GM20431 (cell line): Measurements from ENCODE around the gene PCGF1.
"Not testable (repeated sequence)": the region's sequence is repeated elsewhere in the genome, so short reads cannot be mapped to it uniquely, and the experiment has no call there.

ENCODE experiments used
- in situ Hi-C: fragments of 300-500 bp; cut with MseI, MboI; formaldehyde crosslinking; loops from one replicate; pipeline ENCODE4 v1.15.0; 2020; ENCODE audit warnings: low sequenced_read_pairs; ENCODE audit not compliant: unreplicated experiment

The PCGF1 gene

GRCh38 chr2:74481961-74482800 is 25.3 kb downstream of the PCGF1 start:
- in situ Hi-C loops: loop anchor here (25.0 kb wide), 1 partner anchor 105 kb away; no protein-coding TSS in a partner anchor

GRCh38 chr2:74481431-74481830 is 26.1 kb downstream of the PCGF1 start:
- in situ Hi-C loops: loop anchor here (25.0 kb wide), 1 partner anchor 106 kb away; no protein-coding TSS in a partner anchor

- in situ Hi-C loops: loop anchor here (25.0 kb wide), 1 partner anchor 112 kb away; no protein-coding TSS in a partner anchor
Observed at GRCh38 chr2:74474899-74475298, 32.6 kb downstream of the PCGF1 start.

- in situ Hi-C loops: no loop called here
Observed at GRCh38 chr2:74474481-74474880, 33.0 kb downstream of the PCGF1 start.

GRCh38 chr2:74472945-74473258 is 34.6 kb downstream of the PCGF1 start:
- in situ Hi-C loops: no loop called here

GRCh38 chr2:74472086-74472944 is 35.2 kb downstream of the PCGF1 start, which contains the start of gene MRPL53:
Gene MRPL53 (minus strand): TSS chr2:74472680. CDS start chr2:74472660, 20 bp downstream.
- in situ Hi-C loops: no loop called here

GRCh38 chr2:74471332-74472065 is 36.0 kb downstream of the PCGF1 start:
- in situ Hi-C loops: no loop called here

- in situ Hi-C loops: not testable (repeated sequence)
Observed at GRCh38 chr2:74470742-74471141, 36.8 kb downstream of the PCGF1 start.

- in situ Hi-C loops: no loop called here
Observed at GRCh38 chr2:74464406-74464805, 43.1 kb downstream of the PCGF1 start.

GRCh38 chr2:74462786-74463105 is 44.7 kb downstream of the PCGF1 start:
- in situ Hi-C loops: no loop called here

- in situ Hi-C loops: no loop called here
Observed at GRCh38 chr2:74462054-74462785, 45.3 kb downstream of the PCGF1 start.

GRCh38 chr2:74461187-74462053 is 46.1 kb downstream of the PCGF1 start:
- in situ Hi-C loops: no loop called here

GRCh38 chr2:74460187-74460586 is 47.3 kb downstream of the PCGF1 start:
- in situ Hi-C loops: not testable (repeated sequence)

GRCh38 chr2:74459503-74460118 is 47.9 kb downstream of the PCGF1 start:
- in situ Hi-C loops: not testable (repeated sequence)

GRCh38 chr2:74458938-74459363 is 48.5 kb downstream of the PCGF1 start:
- in situ Hi-C loops: no loop called here

GRCh38 chr2:74458132-74458937 is 49.2 kb downstream of the PCGF1 start, which contains the start of gene WBP1:
Gene WBP1 (plus strand): TSS chr2:74458438. CDS start chr2:74458603, 165 bp downstream.
- in situ Hi-C loops: no loop called here

- in situ Hi-C loops: no loop called here
Observed at GRCh38 chr2:74457549-74458131, 49.9 kb downstream of the PCGF1 start.
